CD4-positive, alpha-beta T cell (primary cell): ENCODE data around the gene DARS1. TPM values are rescaled to one million over a fixed set of nuclear protein-coding genes. Genes with fewer than 3 reads are reported as not detected.
"Not testable (repeated sequence)": the region's sequence is repeated elsewhere in the genome, so short reads cannot be mapped to it uniquely, and the experiment has no call there.

ENCODE experiments used
- ATAC-seq: fragments of 200-7000 bp; cut with Tn5 transposase; one replicate; pipeline ENCODE4 v1.10.0; 2022; ENCODE audit warnings: mild to moderate bottlenecking; ENCODE audit not compliant: poor library complexity
- CTCF ChIA-PET: fragments of 350-600 bp; sonication (Branson Sonifier 250); formaldehyde crosslinking; loops from one replicate; lab custom pipeline; 2021; ENCODE audit warnings: antibody characterized with exemption, inconsistent platforms; lab: Charles Lee
- POLR2A ChIA-PET: fragments of 350-600 bp; sonication (Branson Sonifier 250); formaldehyde crosslinking; loops from one replicate; lab custom pipeline; 2021; ENCODE audit warnings: antibody characterized with exemption, inconsistent platforms; lab: Charles Lee
- DNase-seq, 14 experiments: peaks; one replicate each; pipeline ENCODE4 v3.0.0-alpha.2; 2013 to 2020; ENCODE audit warnings: mixed read lengths in 2 of 14
- H3K27ac ChIP-seq, 2 donors: one replicate each; pipeline versions ENCODE4 v1.5.1 to v1.7.0; 2013; ENCODE audit warnings: low read length in 2 of 2, low read depth in 1 of 2, mild to moderate bottlenecking in 1 of 2
- H3K27me3 ChIP-seq, 2 experiments: 1 replicate in 1 of 2; 2 replicates in 1 of 2; pipeline versions ENCODE4 v1.6.1 to v1.7.0; 2013; ENCODE audit warnings: low read length in 2 of 2, control low read depth in 1 of 2, mild to moderate bottlenecking in 1 of 2, moderate library complexity in 1 of 2; ENCODE audit not compliant: insufficient read depth in 2 of 2, control insufficient read depth in 1 of 2
- H3K36me3 ChIP-seq: one replicate; pipeline ENCODE4 v1.6.1; 2013; ENCODE audit warnings: low read length, control low read depth; ENCODE audit not compliant: insufficient read depth
- H3K4me1 ChIP-seq: one replicate; pipeline ENCODE4 v1.6.1; 2013; ENCODE audit warnings: low read length, control low read depth; ENCODE audit not compliant: insufficient read depth
- H3K4me3 ChIP-seq: one replicate; pipeline ENCODE4 v1.5.1; 2013; ENCODE audit warnings: mild to moderate bottlenecking, low read length, moderate library complexity
- H3K9me3 ChIP-seq, 2 experiments: 1 replicate in 1 of 2; 2 replicates in 1 of 2; pipeline versions ENCODE4 v1.6.1 to v1.7.0; 2013; ENCODE audit warnings: low read length in 2 of 2, mild to moderate bottlenecking in 2 of 2, control low read depth in 1 of 2, moderate library complexity in 1 of 2; ENCODE audit not compliant: control insufficient read depth in 1 of 2, insufficient read depth in 1 of 2
- H3K27ac Mint-ChIP-seq: one replicate; pipeline ENCODE4 v1.8.0; 2020; ENCODE audit warnings: mixed read lengths
- H3K27me3 Mint-ChIP-seq: one replicate; pipeline ENCODE4 v1.8.0; 2021; ENCODE audit warnings: mixed read lengths
- H3K36me3 Mint-ChIP-seq: one replicate; pipeline ENCODE4 v1.8.0; 2021; ENCODE audit warnings: low read depth, mixed read lengths
- H3K4me1 Mint-ChIP-seq: one replicate; pipeline ENCODE4 v1.8.0; 2021; ENCODE audit warnings: low read depth, mixed read lengths
- H3K4me3 Mint-ChIP-seq: one replicate; pipeline ENCODE4 v1.8.0; 2020; ENCODE audit warnings: mild to moderate bottlenecking, mixed read lengths
- H3K9me3 Mint-ChIP-seq: one replicate; pipeline ENCODE4 v1.8.0; 2020; ENCODE audit warnings: mixed read lengths
- CTCF ChIP-seq: fragments of 200-600 bp; IDR thresholded peaks from one replicate; pipeline ENCODE4 v1.8.0; 2022; ENCODE audit warnings: antibody characterized with exemption, mild to moderate bottlenecking
- intact Hi-C, 2 experiments: fragments of 100-400 bp; cut with DNase I in 1 of 2; cut with micrococcal nuclease in 1 of 2; formaldehyde crosslinking; loops; one replicate each; pipeline versions ENCODE4 v1.15.1 to v1.9.0; 2023 to 2025; cut with DNase I, micrococcal nuclease
- total RNA-seq, 174 experiments: library from RNA in 2 of 174; stranded (reverse) in 2 of 174; gene quantifications; one replicate each; pipeline ENCODE4 v1.2.3 and lab custom pipeline; 2021 to 2026

The DARS1 gene
- total RNA-seq, 2 experiments from 2014 or later = 38.2 to 41.7 TPM

- TF ChIP-seq CTCF = no peak
- DNase-seq = peak in 2 of 14 experiments; percentile 11 to 31
Observed at GRCh38 chr2:135893374-135893794, 92.0 kb downstream of the DARS1 start.

GRCh38 chr2:135890835-135891234 is 94.6 kb downstream of the DARS1 start:
- Mint-ChIP-seq H3K36me3 (no peaks in the 10 kb centered on the region), H3K27ac (no peak overlapping the region), H3K4me1 (no peaks in the 10 kb centered on the region), H3K4me3 (no peak overlapping the region), H3K27me3 (no peaks in the 10 kb centered on the region), H3K9me3 (no peaks in the 10 kb centered on the region)
- Histone ChIP-seq H3K4me3 (no peak overlapping the region), H3K27me3 (no peaks in the 10 kb centered on the region), H3K27ac (no peak overlapping the region), H3K9me3 (no peaks in the 10 kb centered on the region), H3K36me3 (no peaks in the 10 kb centered on the region), H3K4me1 (no peaks in the 10 kb centered on the region)
- intact Hi-C loops = no loop called here
- TF ChIP-seq CTCF = no peak
- CTCF ChIA-PET = no interaction called here
- POLR2A ChIA-PET = no interaction called here
- no peak for ATAC-seq
- peak in 2 of 14 experiments; percentile 19 to 26 for DNase-seq

More at GRCh38 chr2:135893374-135893794, 92.0 kb downstream of the DARS1 start:
- Mint-ChIP-seq H3K9me3 (no peaks in the 10 kb centered on the region), H3K27me3 (no peaks in the 10 kb centered on the region), H3K36me3 (no peaks in the 10 kb centered on the region), H3K27ac (no peak overlapping the region), H3K4me1 (no peaks in the 10 kb centered on the region), H3K4me3 (no peak overlapping the region)
- Histone ChIP-seq H3K4me1 (no peaks in the 10 kb centered on the region), H3K27me3 (no peaks in the 10 kb centered on the region), H3K9me3 (no peaks in the 10 kb centered on the region), H3K4me3 (no peak overlapping the region), H3K36me3 (no peaks in the 10 kb centered on the region), H3K27ac (no peak overlapping the region)
- intact Hi-C loops = no loop called here
- CTCF ChIA-PET = interaction anchor here (0.6 kb wide), 1 partner anchor 20 kb away, joined by 4 read pairs; no protein-coding TSS in a partner anchor
- POLR2A ChIA-PET = no interaction called here
- ATAC-seq = no peak

GRCh38 chr2:135890149-135890548 is 95.3 kb downstream of the DARS1 start:
- Histone ChIP-seq H3K27ac (no peak overlapping the region), H3K4me1 (no peaks in the 10 kb centered on the region), H3K27me3 (no peaks in the 10 kb centered on the region), H3K9me3 (no peaks in the 10 kb centered on the region), H3K36me3 (no peaks in the 10 kb centered on the region), H3K4me3 (no peak overlapping the region)
- intact Hi-C loops = no loop called here
- DNase-seq (no peak), ATAC-seq (no peak)
- H3K4me3 Mint-ChIP-seq = no peak overlapping the region
- no peaks in the 10 kb centered on the region for H3K4me1 Mint-ChIP-seq
- H3K36me3 Mint-ChIP-seq = no peaks in the 10 kb centered on the region
- no peaks in the 10 kb centered on the region for H3K9me3 Mint-ChIP-seq
- TF ChIP-seq CTCF = no peak
- CTCF ChIA-PET = no interaction called here
- no peak overlapping the region for H3K27ac Mint-ChIP-seq
- POLR2A ChIA-PET = no interaction called here
- H3K27me3 Mint-ChIP-seq = no peaks in the 10 kb centered on the region

GRCh38 chr2:135888587-135888986 is 96.8 kb downstream of the DARS1 start:
- POLR2A ChIA-PET = not testable (repeated sequence)

More at GRCh38 chr2:135888587-135888986, 96.8 kb downstream of the DARS1 start:
- CTCF ChIA-PET, H3K27ac Mint-ChIP-seq, intact Hi-C loops, H3K27ac ChIP-seq, H3K9me3 Mint-ChIP-seq, H3K4me3 ChIP-seq, H3K4me3 Mint-ChIP-seq, H3K9me3 ChIP-seq, H3K36me3 Mint-ChIP-seq, H3K4me1 ChIP-seq, DNase-seq, ATAC-seq, H3K27me3 ChIP-seq, H3K27me3 Mint-ChIP-seq, H3K4me1 Mint-ChIP-seq, H3K36me3 ChIP-seq: not testable (repeated sequence)
